HFFc6 (cell line): Measurements from ENCODE around the gene PITPNC1. TPM values are rescaled to one million over a fixed set of nuclear protein-coding genes. Genes with fewer than 3 reads are reported as not detected.

Source experiments
- DNase-seq: peaks from one replicate; pipeline ENCODE4 v3.0.0-alpha.2; 2018
- H3K27ac Mint-ChIP-seq: 2 replicates; pipeline ENCODE4 v1.8.0; 2020; ENCODE audit warnings: mild to moderate bottlenecking, mixed read lengths
- H3K27me3 Mint-ChIP-seq: 2 replicates; pipeline ENCODE4 v1.8.0; 2021; ENCODE audit warnings: mild to moderate bottlenecking, moderate library complexity, mixed read lengths; ENCODE audit not compliant: insufficient read depth
- H3K36me3 Mint-ChIP-seq: 2 replicates; pipeline ENCODE4 v1.8.0; 2021; ENCODE audit warnings: low read depth, mixed read lengths
- H3K4me1 Mint-ChIP-seq: 2 replicates; pipeline ENCODE4 v1.8.0; 2020; ENCODE audit warnings: low read depth, mixed read lengths
- H3K4me3 Mint-ChIP-seq: 2 replicates; pipeline ENCODE4 v1.8.0; 2020; ENCODE audit warnings: mild to moderate bottlenecking, moderate library complexity, mixed read lengths
- H3K9me3 Mint-ChIP-seq: 2 replicates; pipeline ENCODE4 v1.8.0; 2020; ENCODE audit warnings: mild to moderate bottlenecking, mixed read lengths
- CTCF ChIP-seq: fragments of 200-600 bp; sonication (generic); IDR thresholded peaks from 2 replicates; pipeline ENCODE4 v1.5.0; 2021; ENCODE audit warnings: antibody characterized with exemption, mild to moderate bottlenecking
- total RNA-seq, 6 experiments: library from RNA; stranded (reverse); fragmentation: NEBNext Ultra II Directional; extraction: Animal tissue kit (Norgen Biotek cat#: 25700); gene quantifications; 2 replicates in 1 of 6; 3 replicates in 5 of 6; pipeline ENCODE4 v1.2.3, GENCODE V29; 2021

Gene PITPNC1
- total RNA-seq, 6 experiments from 2014 or later, result 6.9 to 11.1 (median 7.7) TPM

- H3K36me3 Mint-ChIP-seq, result no peaks in the 10 kb centered on the region
- TF ChIP-seq CTCF, result no peak
- H3K9me3 Mint-ChIP-seq, result no peaks in the 10 kb centered on the region
- no peaks in the 10 kb centered on the region for H3K4me1 Mint-ChIP-seq
- H3K4me3 Mint-ChIP-seq, result no peak overlapping the region
- no peak overlapping the region for H3K27ac Mint-ChIP-seq
- no peaks in the 10 kb centered on the region; the same call in 1 of the 2 replicates for H3K27me3 Mint-ChIP-seq
- DNase-seq, result no peak
Measured at GRCh38 chr17:67594115-67594880, 217.2 kb downstream of the PITPNC1 start.

- H3K4me1 Mint-ChIP-seq, result no peaks in the 10 kb centered on the region
- H3K27me3 Mint-ChIP-seq, result no peaks in the 10 kb centered on the region
- no peaks in the 10 kb centered on the region; the same call in 1 of the 2 replicates for H3K36me3 Mint-ChIP-seq
- TF ChIP-seq CTCF, result no peak
- H3K9me3 Mint-ChIP-seq, result no peaks in the 10 kb centered on the region
- DNase-seq, result no peak
- no peak overlapping the region for H3K27ac Mint-ChIP-seq
- no peak overlapping the region for H3K4me3 Mint-ChIP-seq
Measured at GRCh38 chr17:67600408-67600807, 223.3 kb downstream of the PITPNC1 start.

GRCh38 chr17:67601897-67602296 lies 224.8 kb downstream of the PITPNC1 start:
- Mint-ChIP-seq H3K4me3 (no peak overlapping the region), H3K27me3 (no peaks in the 10 kb centered on the region), H3K4me1 (no peaks in the 10 kb centered on the region), H3K27ac (no peak overlapping the region), H3K36me3 (no peaks in the 10 kb centered on the region; the same call in 1 of the 2 replicates), H3K9me3 (no peaks in the 10 kb centered on the region)
- no peak for DNase-seq
- no peak for TF ChIP-seq CTCF

DNA sequence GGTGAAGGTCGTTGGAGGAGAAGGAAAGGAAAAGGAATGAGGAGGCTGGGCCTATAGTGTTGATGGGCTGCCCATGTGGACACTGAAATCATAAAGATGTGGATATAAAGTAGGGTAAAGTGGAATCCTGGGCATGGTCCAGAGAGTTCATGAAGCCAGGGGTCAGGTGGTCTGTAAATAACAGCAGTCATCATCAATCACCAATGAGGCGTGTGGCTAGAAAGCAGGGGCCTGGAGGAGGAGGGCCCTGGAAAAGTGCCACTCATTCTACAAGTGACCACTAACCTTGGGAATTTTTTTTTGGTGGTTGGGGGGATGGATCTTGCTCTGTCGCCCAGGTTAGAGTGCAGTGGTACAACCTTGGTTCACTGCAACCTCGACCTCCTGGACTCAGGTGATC lies 225.4 kb downstream of the PITPNC1 start:
- H3K27me3 Mint-ChIP-seq, result no peaks in the 10 kb centered on the region
- TF ChIP-seq CTCF, result no peak
- H3K9me3 Mint-ChIP-seq, result no peaks in the 10 kb centered on the region
- H3K27ac Mint-ChIP-seq, result no peak overlapping the region
- H3K4me1 Mint-ChIP-seq, result no peaks in the 10 kb centered on the region
- H3K36me3 Mint-ChIP-seq, result no peaks in the 10 kb centered on the region; the same call in 1 of the 2 replicates
- no peak for DNase-seq
- H3K4me3 Mint-ChIP-seq, result no peak overlapping the region

GRCh38 chr17:67602974-67603373 lies 225.9 kb downstream of the PITPNC1 start:
- no peaks in the 10 kb centered on the region for H3K4me1 Mint-ChIP-seq
- no peaks in the 10 kb centered on the region for H3K27me3 Mint-ChIP-seq
- H3K9me3 Mint-ChIP-seq, result no peaks in the 10 kb centered on the region
- peak; percentile 34 for DNase-seq
- H3K4me3 Mint-ChIP-seq, result no peak overlapping the region
- peak; percentile 75 for TF ChIP-seq CTCF
- no peaks in the 10 kb centered on the region; the same call in 1 of the 2 replicates for H3K36me3 Mint-ChIP-seq
- H3K27ac Mint-ChIP-seq, result no peak overlapping the region
